Measurements from ENCODE around the gene TRIM65. TPM values are rescaled to one million over a fixed set of nuclear protein-coding genes. Genes with fewer than 3 reads are reported as not detected.

Gene TRIM65
- total and polyA plus RNA-seq, 10 of the 15 experiments (the other 5 are each of a cell fraction or from before 2014, with no cell fraction given), result 1.4 to 26.0 (median 10.8) TPM

- Histone ChIP-seq H2AFZ (ENCODE audit: control insufficient read depth, low read depth, low read length) (no peak overlapping the region), H3K27me3 (replicated peaks in 1 of 2; ENCODE audit: control insufficient read depth in 2 of 2, insufficient read depth in 2 of 2, low read length in 1 of 2) (no peaks in the 10 kb centered on the region), H3K79me2 (ENCODE audit: control insufficient read depth, insufficient read depth, low read length) (no peaks in the 10 kb centered on the region), H3K9me3 (replicated peaks; ENCODE audit: control insufficient read depth, insufficient read depth, low read length) (no peaks in the 10 kb centered on the region), H3K4me2 (ENCODE audit: control insufficient read depth, insufficient read depth) (no peak overlapping the region), H4K20me1 (ENCODE audit: control insufficient read depth, insufficient read depth) (no peaks in the 10 kb centered on the region), H3K9ac (ENCODE audit: control insufficient read depth, insufficient read depth, low read length) (no peak overlapping the region), H3K36me3 (ENCODE audit: control insufficient read depth in 2 of 2, insufficient read depth in 2 of 2, low read length in 1 of 2) (no peaks in the 10 kb centered on the region), H3K4me1 (ENCODE audit: control insufficient read depth, insufficient read depth, low read length) (no peaks in the 10 kb centered on the region), H3K27ac (ENCODE audit: control insufficient read depth, insufficient read depth) (no peak overlapping the region), H3K4me3 (no peak overlapping the region)
- intact Hi-C loops (cut with micrococcal nuclease; ENCODE audit: unreplicated experiment), result no loop called here
- 92% methylated on average over 8 of the region's 8 CpGs for WGBS (ENCODE audit: insufficient coverage, insufficient replicate concordance, low lambda C conversion rate, missing lambda C conversion rate)
- ChIA-PET RAD21 (ENCODE audit: unreplicated experiment) (no interaction called here), SMC1A (ENCODE audit: uncharacterized antibody, unreplicated experiment) (no interaction called here), CTCF (interaction anchor here (0.8 to 1.3 kb wide), 3 partner anchors 10 to 99 kb away, joined by 3 to 6 read pairs (median 3); partner anchors contain the start of gene MRPL38), POLR2A (interaction anchor here (0.6 kb wide), 1 partner anchor 480 kb away, joined by 5 read pairs; no protein-coding TSS in a partner anchor)
- TF ChIP-seq SREBF2 (IDR thresholded peaks at IDR 0.05; ENCODE audit: low read length) (no peak), IRF3 (IDR thresholded peaks at IDR 0.05) (no peak), PRDM15 (CRISPR knock-in tag; IDR thresholded peaks at IDR 0.05) (no peak), USF2 (IDR thresholded peaks at IDR 0.05; ENCODE audit: borderline replicate concordance, low read depth, low read length) (no peak), BMI1 (IDR thresholded peaks at IDR 0.05; ENCODE audit: borderline replicate concordance) (no peak), CBX5 (IDR thresholded peaks at IDR 0.05; ENCODE audit: low read depth) (no peak), ATF2 (IDR thresholded peaks at IDR 0.05; ENCODE audit: low read length) (no peak), EGR1 (IDR thresholded peaks at IDR 0.05; ENCODE audit: borderline replicate concordance in 1 of 2, low read depth in 2 of 2, low read length in 2 of 2) (no peak), ELK1 (IDR thresholded peaks at IDR 0.05; ENCODE audit: low read depth, low read length) (no peak), GATAD2B (conservative IDR thresholded peaks at IDR 0.05; ENCODE audit: low read depth) (no peak), RELA (IDR thresholded peaks at IDR 0.05; ENCODE audit: borderline replicate concordance, partially characterized antibody) (no peak), CHD1 (IDR thresholded peaks at IDR 0.05; ENCODE audit: low read depth, low read length) (no peak), CTCF (IDR thresholded peaks at IDR 0.05 in 2 of 3, conservative IDR thresholded peaks at IDR 0.05 in 1 of 3; ENCODE audit: control insufficient read depth in 2 of 3, extremely low read depth in 1 of 3, insufficient read depth in 1 of 3, low read depth in 3 of 3, low read length in 3 of 3) (no peak), TAF1 (IDR thresholded peaks at IDR 0.05; ENCODE audit: borderline replicate concordance, low read depth, low read length) (no peak)
- no peak for FAIRE-seq
- no peak for DNase-seq (ENCODE audit: low read depth, low spot score)
- no TSS peak for BruUV-seq (replicated peaks)
- ATAC-seq, result no peak
- in situ Hi-C loops (cut with MboI), result no loop called here
These were observed 18.5 kb upstream of the TRIM65 start for GRCh38 chr17:75915268-75915667.

All from GM12878 (cell line).